HepG2 (cell line): ENCODE measurements around the gene ZBTB34. TPM values are rescaled to one million over a fixed set of nuclear protein-coding genes. Genes with fewer than 3 reads are reported as not detected.
A peak's percentile ranks its signal among the peaks of the same experiment; 100 is the strongest.

Experiments used
- ATRX ChIP-seq: sonication (generic); formaldehyde crosslinking; IDR thresholded peaks from 2 replicates; pipeline ENCODE4 v1.4.0; 2020; ENCODE audit warnings: missing genetic modification reagents, borderline replicate concordance
- CEBPB ChIP-seq: IDR thresholded peaks from 2 replicates; pipeline ENCODE4 v1.6.1; 2011; ENCODE audit warnings: low read depth, low read length, improper control_type of control experiment, borderline replicate concordance
- EHMT2 ChIP-seq: fragments of 200-600 bp; sonication (generic); IDR thresholded peaks from 2 replicates; pipeline ENCODE4 v1.7.0; 2017; ENCODE audit warnings: antibody characterized with exemption, low read depth, low read length, borderline replicate concordance
- ETV5 ChIP-seq: IDR thresholded peaks from 2 replicates; pipeline ENCODE4 v1.6.1; 2018; ENCODE audit warnings: missing biosample characterization, missing genetic modification reagents, inconsistent platforms, borderline replicate concordance
- HCFC1 ChIP-seq: fragments of 150-350 bp; IDR thresholded peaks from 2 replicates; pipeline ENCODE4 v1.6.1; 2014; ENCODE audit warnings: low read depth, low read length
- KAT8 ChIP-seq: IDR thresholded peaks from 2 replicates; pipeline ENCODE4 v1.6.1; 2016; ENCODE audit warnings: missing genetic modification reagents, missing compliant biosample characterization
- KLF16 ChIP-seq, 2 experiments: sonication (generic) in 1 of 2; formaldehyde crosslinking in 1 of 2; IDR thresholded peaks; 2 replicates each; pipeline versions ENCODE4 v1.6.1 to v1.8.0; 2016 to 2023; ENCODE audit warnings: missing genetic modification reagents in 2 of 2, missing compliant biosample characterization in 1 of 2
- KLF9 ChIP-seq: IDR thresholded peaks from 2 replicates; pipeline ENCODE4 v1.6.1; 2016; ENCODE audit warnings: low read depth
- NCOA1 ChIP-seq: sonication (generic); formaldehyde crosslinking; IDR thresholded peaks from 2 replicates; pipeline ENCODE4 v1.9.0; 2021; ENCODE audit warnings: missing genetic modification reagents
- NFE2L2 ChIP-seq: fragments of 150-350 bp; IDR thresholded peaks from 2 replicates; pipeline ENCODE4 v1.6.1; 2014; ENCODE audit warnings: low read length
- RBFOX2 ChIP-seq: fragments of 200-400 bp; formaldehyde crosslinking; IDR thresholded peaks from 2 replicates; pipeline ENCODE4 v1.6.1; 2017; ENCODE audit warnings: low read depth, mild to moderate bottlenecking, low read length
- RXRB ChIP-seq: IDR thresholded peaks from 2 replicates; pipeline ENCODE4 v1.6.1; 2016; ENCODE audit warnings: borderline replicate concordance, missing genetic modification reagents, missing compliant biosample characterization
- SIN3B ChIP-seq: fragments of 150-350 bp; IDR thresholded peaks from 2 replicates; pipeline ENCODE4 v1.6.1; 2014; ENCODE audit warnings: low read length
- SNRNP70 ChIP-seq: fragments of 200-400 bp; formaldehyde crosslinking; IDR thresholded peaks from 2 replicates; pipeline ENCODE4 v1.6.1; 2017; ENCODE audit warnings: mild to moderate bottlenecking, low read depth, low read length, moderate library complexity
- XRCC5 ChIP-seq: fragments of 200-400 bp; formaldehyde crosslinking; optimal IDR thresholded peaks from 2 replicates; pipeline ENCODE3; 2017; ENCODE audit warnings: mild to moderate bottlenecking, low read length
- ZNF251 ChIP-seq: sonication (generic); formaldehyde crosslinking; IDR thresholded peaks from 2 replicates; pipeline ENCODE4 v1.9.0; 2021; ENCODE audit warnings: mild to moderate bottlenecking, missing genetic modification reagents
- ZNF432 ChIP-seq: sonication (generic); formaldehyde crosslinking; IDR thresholded peaks from 2 replicates; pipeline ENCODE4 v1.5.0; 2020; ENCODE audit warnings: missing genetic modification reagents, mild to moderate bottlenecking, borderline replicate concordance
- ZNF446 ChIP-seq: sonication (generic); formaldehyde crosslinking; IDR thresholded peaks from 2 replicates; pipeline ENCODE4 v1.5.0; 2020; ENCODE audit warnings: mild to moderate bottlenecking, missing genetic modification reagents
- ZNF512 ChIP-seq: sonication (generic); formaldehyde crosslinking; IDR thresholded peaks from 2 replicates; pipeline ENCODE4 v1.4.0; 2020; ENCODE audit warnings: mild to moderate bottlenecking, missing genetic modification reagents
- ZNF629 ChIP-seq: sonication (generic); formaldehyde crosslinking; conservative IDR thresholded peaks from 2 replicates; pipeline ENCODE4 v1.5.0; 2020; ENCODE audit warnings: missing genetic modification reagents
- ZNF703 ChIP-seq: sonication (generic); formaldehyde crosslinking; IDR thresholded peaks from 2 replicates; pipeline ENCODE4 v1.5.1; 2020; ENCODE audit warnings: missing genetic modification reagents, mild to moderate bottlenecking, moderate library complexity, borderline replicate concordance
- polyA plus RNA-seq, 8 experiments: library from polyadenylated mRNA; depleted of rRNA in 3 of 8; stranded (reverse) in 7 of 8; unstranded in 1 of 8; fragments of >200 nt; fragmentation: Illumina TruSeq in 4 of 8; extraction: Trizol in 4 of 8; gene quantifications; 2 replicates each; pipeline versions ENCODE4 v1.2.1 to v1.2.3, GENCODE V29; 2011 to 2016; ENCODE audit warnings: low read depth in 4 of 8, missing spikeins in 1 of 8, mixed read lengths in 1 of 8; ENCODE audit not compliant: insufficient read depth in 1 of 8
- total RNA-seq, 5 experiments: library from RNA; depleted of rRNA; stranded (reverse); fragments of >200 nt; fragmentation: Illumina TruSeq; extraction: Trizol; gene quantifications; 2 replicates each; pipeline ENCODE4 v1.2.3, GENCODE V29; 2016; ENCODE audit warnings: low read depth in 1 of 5
- TF ChIP-seq, protein P1 (sequence below): sonication (generic); formaldehyde crosslinking; IDR thresholded peaks from 2 replicates; pipeline ENCODE4 v1.5.0; 2020; ENCODE audit warnings: missing genetic modification reagents, mild to moderate bottlenecking, borderline replicate concordance
- TF ChIP-seq, protein P2 (sequence below): IDR thresholded peaks from 2 replicates; pipeline ENCODE4 v1.6.1; 2016
- TF ChIP-seq, protein P3 (sequence below): sonication (generic); formaldehyde crosslinking; IDR thresholded peaks from 2 replicates; pipeline ENCODE4 v1.5.0; 2020; ENCODE audit warnings: missing genetic modification reagents, mild to moderate bottlenecking, borderline replicate concordance
- TF ChIP-seq, protein P4 (sequence below): sonication (generic); formaldehyde crosslinking; IDR thresholded peaks from 2 replicates; pipeline ENCODE4 v1.4.0; 2020; ENCODE audit warnings: missing genetic modification reagents, borderline replicate concordance

Gene ZBTB34
- total and polyA plus RNA-seq, 2 of the 13 experiments (the other 11 are each of a cell fraction or from before 2014, with no cell fraction given) = 5.9 to 8.7 TPM

GRCh38 chr9:126885131-126885641 is 24.7 kb downstream of the ZBTB34 start (continued):
- TF ChIP-seq ZNF629 (CRISPR knock-in tag) = no peak
- TF ChIP-seq KAT8 = peak; percentile 31; the same call in 1 of the 2 replicates
- TF ChIP-seq NFE2L2 = no peak
- TF ChIP-seq HCFC1 = no peak
- TF ChIP-seq, protein P1, sequence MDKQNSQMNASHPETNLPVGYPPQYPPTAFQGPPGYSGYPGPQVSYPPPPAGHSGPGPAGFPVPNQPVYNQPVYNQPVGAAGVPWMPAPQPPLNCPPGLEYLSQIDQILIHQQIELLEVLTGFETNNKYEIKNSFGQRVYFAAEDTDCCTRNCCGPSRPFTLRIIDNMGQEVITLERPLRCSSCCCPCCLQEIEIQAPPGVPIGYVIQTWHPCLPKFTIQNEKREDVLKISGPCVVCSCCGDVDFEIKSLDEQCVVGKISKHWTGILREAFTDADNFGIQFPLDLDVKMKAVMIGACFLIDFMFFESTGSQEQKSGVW (CRISPR knock-in tag) = no peak
- no peak for TF ChIP-seq ZNF512
- TF ChIP-seq, protein P2, sequence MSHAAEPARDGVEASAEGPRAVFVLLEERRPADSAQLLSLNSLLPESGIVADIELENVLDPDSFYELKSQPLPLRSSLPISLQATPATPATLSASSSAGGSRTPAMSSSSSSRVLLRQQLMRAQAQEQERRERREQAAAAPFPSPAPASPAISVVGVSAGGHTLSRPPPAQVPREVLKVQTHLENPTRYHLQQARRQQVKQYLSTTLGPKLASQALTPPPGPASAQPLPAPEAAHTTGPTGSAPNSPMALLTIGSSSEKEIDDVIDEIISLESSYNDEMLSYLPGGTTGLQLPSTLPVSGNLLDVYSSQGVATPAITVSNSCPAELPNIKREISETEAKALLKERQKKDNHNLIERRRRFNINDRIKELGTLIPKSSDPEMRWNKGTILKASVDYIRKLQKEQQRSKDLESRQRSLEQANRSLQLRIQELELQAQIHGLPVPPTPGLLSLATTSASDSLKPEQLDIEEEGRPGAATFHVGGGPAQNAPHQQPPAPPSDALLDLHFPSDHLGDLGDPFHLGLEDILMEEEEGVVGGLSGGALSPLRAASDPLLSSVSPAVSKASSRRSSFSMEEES = no peak
- no peak for TF ChIP-seq RBFOX2
- TF ChIP-seq, protein P3, sequence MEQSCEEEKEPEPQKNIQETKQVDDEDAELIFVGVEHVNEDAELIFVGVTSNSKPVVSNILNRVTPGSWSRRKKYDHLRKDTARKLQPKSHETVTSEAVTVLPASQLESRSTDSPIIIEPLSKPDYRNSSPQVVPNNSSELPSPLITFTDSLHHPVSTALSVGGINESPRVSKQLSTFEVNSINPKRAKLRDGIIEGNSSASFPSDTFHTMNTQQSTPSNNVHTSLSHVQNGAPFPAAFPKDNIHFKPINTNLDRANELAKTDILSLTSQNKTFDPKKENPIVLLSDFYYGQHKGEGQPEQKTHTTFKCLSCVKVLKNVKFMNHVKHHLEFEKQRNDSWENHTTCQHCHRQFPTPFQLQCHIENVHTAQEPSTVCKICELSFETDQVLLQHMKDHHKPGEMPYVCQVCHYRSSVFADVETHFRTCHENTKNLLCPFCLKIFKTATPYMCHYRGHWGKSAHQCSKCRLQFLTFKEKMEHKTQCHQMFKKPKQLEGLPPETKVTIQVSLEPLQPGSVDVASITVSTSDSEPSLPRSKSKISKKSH (CRISPR knock-in tag) = no peak
- no peak for TF ChIP-seq ATRX (CRISPR knock-in tag)
- TF ChIP-seq CEBPB = no peak
- TF ChIP-seq, protein P4, sequence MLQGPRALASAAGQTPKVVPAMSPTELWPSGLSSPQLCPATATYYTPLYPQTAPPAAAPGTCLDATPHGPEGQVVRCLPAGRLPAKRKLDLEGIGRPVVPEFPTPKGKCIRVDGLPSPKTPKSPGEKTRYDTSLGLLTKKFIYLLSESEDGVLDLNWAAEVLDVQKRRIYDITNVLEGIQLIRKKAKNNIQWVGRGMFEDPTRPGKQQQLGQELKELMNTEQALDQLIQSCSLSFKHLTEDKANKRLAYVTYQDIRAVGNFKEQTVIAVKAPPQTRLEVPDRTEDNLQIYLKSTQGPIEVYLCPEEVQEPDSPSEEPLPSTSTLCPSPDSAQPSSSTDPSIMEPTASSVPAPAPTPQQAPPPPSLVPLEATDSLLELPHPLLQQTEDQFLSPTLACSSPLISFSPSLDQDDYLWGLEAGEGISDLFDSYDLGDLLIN (CRISPR knock-in tag) = no peak
- TF ChIP-seq SIN3B = no peak
- TF ChIP-seq NCOA1 = no peak
- 0 out of 2 replicates have a peak, but pooled peaks have one; percentile 39 for TF ChIP-seq RXRB (CRISPR knock-in tag)
- TF ChIP-seq ZNF432 (CRISPR knock-in tag) = no peak
- TF ChIP-seq XRCC5 = no peak
- TF ChIP-seq KLF9 (CRISPR knock-in tag) = no peak
- TF ChIP-seq ETV5 = no peak
- TF ChIP-seq EHMT2 = no peak
- TF ChIP-seq KLF16 (CRISPR knock-in tag; IDR thresholded peaks at IDR 0.05) = no peak
- TF ChIP-seq ZNF251 (CRISPR knock-in tag) = no peak
- TF ChIP-seq ZNF703 (CRISPR knock-in tag) = no peak
- no peak for TF ChIP-seq ZNF446 (CRISPR knock-in tag)
- no peak for TF ChIP-seq SNRNP70
